ENCODE results near the gene ATXN2.

DNA sequence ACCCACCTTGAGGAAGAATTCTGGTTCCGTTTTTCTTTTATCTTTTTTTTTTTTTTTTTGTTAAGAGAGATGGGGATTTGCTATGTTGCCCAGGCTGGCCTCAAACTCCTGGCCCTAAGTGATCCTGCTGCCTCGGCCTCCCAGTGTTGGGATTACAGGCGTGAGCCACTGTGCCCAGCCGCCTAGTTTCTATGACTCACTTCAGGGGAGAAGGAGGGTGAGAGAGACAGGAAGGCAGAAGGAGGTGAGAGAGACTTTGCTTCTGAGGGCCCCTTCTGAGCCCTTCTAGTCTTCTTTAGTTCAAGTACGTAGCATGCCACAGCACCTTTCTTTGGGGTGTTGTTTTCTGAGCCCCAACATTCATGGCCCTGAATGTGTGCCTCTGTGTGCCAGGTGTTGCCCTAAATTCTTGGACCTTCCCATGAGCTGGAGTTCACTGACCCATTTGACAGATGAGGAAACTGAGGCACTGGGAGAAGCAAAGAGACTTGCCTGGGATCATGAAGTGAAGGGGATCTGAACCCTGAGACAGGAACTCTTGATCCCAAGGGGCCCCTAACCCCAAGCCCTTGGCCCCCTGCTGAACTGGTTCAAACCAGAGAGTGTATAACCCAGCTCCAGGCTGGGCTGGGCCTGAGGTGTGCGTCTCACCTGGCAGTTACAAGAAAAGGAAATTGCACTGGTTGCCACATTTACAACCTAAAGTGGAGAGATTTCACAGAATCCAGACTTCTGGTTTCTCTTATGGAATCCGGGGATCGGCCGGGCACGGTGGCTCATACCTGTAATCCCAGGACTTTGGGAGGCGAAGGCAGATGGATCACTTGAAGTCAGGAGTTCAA is 172.6 kb downstream of the ATXN2 start:
- TF ChIP-seq, protein P1, sequence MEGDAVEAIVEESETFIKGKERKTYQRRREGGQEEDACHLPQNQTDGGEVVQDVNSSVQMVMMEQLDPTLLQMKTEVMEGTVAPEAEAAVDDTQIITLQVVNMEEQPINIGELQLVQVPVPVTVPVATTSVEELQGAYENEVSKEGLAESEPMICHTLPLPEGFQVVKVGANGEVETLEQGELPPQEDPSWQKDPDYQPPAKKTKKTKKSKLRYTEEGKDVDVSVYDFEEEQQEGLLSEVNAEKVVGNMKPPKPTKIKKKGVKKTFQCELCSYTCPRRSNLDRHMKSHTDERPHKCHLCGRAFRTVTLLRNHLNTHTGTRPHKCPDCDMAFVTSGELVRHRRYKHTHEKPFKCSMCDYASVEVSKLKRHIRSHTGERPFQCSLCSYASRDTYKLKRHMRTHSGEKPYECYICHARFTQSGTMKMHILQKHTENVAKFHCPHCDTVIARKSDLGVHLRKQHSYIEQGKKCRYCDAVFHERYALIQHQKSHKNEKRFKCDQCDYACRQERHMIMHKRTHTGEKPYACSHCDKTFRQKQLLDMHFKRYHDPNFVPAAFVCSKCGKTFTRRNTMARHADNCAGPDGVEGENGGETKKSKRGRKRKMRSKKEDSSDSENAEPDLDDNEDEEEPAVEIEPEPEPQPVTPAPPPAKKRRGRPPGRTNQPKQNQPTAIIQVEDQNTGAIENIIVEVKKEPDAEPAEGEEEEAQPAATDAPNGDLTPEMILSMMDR (conservative IDR thresholded peaks at IDR 0.05), result no peak
- TF ChIP-seq EZH2 (IDR thresholded peaks at IDR 0.05; ENCODE audit: low read depth), result no peak
